GM21576 (cell line): ENCODE data around the gene RPTOR.

Experiments
- ATAC-seq: cut with Tn5 transposase; IDR thresholded peaks from one replicate; pipeline ENCODE4 v1.9.1; 2021; ENCODE audit warnings: mild to moderate bottlenecking, moderate library complexity; ENCODE audit not compliant: unreplicated experiment

RPTOR gene

DNA sequence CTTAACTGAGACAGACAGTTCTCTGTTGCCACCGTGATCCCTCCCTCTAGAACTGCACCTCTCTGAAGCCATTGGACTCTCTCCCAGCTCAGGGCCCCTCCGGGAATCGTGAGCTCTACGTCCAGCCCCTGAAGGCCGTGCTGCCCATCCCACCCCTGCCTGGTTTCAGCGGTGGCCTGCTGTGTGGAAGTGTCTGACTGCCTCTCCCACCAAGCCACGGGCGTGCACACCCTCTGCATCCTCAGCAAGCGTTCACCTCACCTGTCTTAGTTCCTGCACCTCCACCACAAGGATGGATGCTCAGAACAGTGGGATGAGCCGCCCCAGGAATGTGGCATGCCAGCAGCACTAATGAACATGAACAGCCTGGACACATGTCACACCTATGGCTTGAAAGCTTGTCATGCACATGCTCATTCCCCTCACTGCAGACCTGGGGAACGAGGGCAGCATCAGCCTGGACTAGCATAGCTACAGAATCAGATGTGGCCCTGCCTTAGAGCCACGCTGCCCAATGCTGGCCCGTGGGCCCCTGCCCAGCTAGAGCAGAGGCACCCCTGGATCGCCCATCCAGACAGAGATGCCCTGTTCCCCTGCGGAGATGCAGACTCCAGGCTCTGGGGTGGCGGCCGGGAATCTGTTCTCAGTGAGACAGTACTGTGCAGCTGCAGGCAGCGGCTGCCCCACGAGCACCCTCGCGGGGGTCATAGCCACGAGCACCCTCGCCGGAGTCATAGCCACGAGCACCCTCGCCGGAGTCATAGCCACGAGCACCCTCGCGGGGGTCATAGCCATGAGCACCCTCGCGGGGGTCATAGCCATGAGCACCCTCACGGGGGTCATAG is 373.3 kb downstream of the RPTOR start:
- ATAC-seq, result no peak

DNA sequence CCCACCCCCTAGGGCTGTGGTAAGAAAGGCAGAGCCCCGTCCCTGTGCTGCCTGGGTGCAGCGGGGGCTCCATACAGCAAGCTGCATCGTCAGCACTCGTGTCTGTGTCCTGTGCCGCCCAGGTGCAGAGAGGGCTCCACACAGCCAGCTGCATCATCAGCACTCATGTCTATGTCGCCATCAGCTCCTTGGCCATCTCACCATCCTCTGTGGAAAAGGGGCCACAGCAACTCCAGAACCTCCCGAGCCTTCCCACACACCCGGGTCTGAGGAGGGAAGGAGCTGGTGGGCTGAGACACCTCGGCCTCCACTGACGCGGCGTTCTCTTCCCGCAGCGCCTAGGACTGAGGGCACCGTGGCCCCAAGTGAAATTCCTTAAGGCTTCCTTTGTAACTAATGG is 374.1 kb downstream of the RPTOR start:
- ATAC-seq, result no peak

DNA sequence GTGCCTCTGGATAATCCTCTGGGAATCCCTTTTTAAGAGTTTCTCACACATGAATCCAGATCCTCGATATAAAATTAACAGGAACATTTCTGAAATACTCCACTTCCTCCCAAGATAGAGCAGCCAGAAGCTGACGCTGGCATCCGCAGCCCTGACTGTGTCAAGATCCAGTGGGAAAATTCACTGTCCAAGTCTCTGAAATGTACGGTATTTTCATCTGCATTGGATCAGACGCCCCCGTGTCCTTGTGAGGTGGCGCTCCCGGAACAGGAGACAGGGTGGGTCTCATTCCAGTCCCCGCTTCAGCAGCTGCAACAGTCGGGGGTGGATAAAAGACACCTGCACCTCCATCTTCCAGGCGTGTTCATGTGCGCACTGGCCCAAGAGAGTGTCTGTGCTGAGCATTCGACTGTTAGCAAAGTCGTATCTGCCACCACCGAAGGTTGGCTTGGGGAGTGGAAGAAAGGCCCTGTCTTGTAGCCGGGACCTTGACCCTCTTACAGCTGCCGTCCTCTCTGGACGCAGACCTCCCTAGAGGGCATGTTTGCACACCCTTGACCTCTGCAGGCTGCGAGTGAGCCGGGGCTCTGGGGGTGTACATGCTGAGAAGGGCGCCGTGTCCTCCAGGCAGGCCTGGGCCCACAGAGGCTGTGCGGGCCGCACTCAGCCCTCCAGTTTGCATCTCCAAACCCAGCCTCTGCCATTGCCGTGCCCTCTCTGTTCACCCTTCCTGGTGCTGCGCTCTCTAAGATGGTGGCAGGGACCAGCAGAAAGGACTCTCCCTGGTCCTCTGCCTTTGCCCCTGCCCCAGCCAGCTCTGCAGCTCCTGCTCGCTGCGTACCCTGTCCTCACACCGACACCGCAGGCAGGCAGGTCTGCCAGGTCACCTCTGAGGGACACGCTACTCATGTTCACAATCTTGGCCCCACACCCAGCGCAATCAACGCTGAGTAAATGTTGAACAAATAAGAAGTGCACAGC is 375.0 kb downstream of the RPTOR start:
- no peak for ATAC-seq

DNA sequence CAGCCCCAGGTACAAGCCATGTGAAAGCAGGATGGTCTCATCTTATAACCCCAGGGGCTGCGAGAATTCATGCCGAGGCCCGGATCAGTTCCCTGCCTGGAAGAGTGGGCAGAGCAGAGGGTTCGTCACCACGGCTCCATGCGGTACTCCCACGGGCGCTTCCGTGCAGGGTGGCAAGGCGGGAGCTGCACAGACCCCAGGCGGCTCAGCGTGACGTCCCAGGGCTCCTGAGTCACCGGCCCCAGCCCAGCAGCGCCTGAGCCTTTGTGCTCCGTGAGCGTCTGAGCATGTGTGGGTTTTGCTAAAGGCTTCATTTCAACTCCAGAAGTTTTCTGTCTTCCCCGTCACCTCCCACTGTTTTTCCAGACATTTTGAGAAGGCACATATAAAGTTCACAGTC is 375.8 kb downstream of the RPTOR start:
- no peak for ATAC-seq

DNA sequence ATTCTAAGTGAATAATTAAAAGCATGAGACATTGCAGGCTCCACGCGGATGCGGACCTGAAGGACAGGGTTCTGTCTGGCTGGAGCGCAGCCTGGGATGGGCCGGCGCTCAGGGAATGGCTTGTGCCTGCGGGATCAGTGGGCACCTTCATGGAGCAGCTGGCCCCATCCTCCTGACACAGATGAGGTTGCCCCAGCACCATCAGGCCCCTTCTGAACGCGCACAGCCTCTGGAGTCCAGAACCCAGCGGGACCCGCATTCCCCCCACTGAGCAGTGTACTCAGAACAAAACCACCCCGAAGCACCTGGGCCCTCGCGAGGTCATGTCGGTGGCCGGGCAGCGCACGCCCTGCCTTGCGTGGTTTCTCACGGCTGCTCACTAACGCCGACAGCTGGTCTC is 376.5 kb downstream of the RPTOR start:
- ATAC-seq, result no peak

DNA sequence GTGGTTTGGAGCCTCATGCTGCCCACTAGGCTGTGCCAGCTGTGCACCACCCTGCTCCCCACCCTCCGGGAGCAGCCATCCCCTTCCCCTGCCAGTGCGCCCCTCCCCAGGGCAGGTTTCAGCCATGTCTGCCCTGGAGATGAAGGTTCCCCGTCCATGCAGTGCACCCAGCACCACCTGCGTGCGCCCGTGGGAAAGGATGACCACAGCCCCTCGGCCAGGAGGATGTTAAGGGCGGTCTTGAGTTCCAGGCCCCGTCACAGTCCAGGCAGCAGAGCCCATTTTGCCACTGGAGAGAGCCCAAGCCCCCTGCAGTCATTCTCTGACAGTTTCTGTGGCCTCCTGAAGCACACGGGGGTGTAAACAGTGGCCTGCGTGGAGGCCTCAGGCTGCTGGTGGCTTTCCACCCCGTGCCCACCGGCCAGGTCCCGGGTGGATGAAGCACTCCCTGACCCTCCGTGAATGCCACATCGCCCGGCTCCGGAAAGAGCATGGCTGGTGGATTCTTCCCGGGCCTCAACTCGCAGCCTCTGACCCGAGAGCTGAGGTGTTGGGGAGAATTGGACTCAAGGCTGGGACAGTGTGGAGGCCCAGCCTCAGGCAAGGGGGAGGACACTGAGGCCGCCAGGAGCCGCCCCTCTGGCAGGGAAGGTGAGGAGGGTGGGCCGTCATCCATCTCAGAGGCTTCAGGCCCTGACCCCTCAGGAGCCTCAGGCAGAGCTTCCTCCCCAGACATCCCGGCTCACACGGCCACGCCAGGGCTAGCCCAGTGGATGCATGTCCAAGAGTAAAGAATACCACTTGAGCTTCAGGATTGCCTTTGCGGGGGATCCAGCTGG is 377.3 kb downstream of the RPTOR start:
- no peak for ATAC-seq

DNA sequence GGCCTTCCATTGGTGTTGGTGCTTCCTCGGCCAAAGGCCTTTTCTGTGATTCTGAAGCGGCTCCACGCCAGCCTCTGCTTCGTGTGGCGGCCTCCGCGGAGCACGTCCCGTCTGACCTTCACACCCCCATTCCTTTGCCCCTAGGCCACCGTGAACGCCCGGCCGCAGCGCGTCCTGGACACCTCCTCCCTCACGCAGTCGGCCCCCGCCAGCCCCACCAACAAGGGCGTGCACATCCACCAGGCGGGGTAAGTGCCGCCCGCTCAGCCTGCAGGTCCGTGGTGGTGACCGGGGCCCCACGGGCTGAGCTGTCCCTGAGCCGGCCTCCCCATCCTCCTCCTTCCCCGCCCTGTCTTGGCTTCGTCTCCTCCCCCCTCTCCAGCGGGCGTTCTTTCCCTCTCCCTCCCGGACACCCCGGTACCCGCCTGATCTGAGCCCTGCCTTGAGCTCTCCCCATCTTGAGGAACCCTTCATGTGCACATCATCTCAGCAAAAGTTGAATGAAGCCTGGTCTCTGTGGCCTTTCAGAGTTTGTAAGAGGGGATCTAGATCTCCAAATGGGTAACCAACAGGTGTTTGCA is 378.0 kb downstream of the RPTOR start:
- ATAC-seq, result no peak

DNA sequence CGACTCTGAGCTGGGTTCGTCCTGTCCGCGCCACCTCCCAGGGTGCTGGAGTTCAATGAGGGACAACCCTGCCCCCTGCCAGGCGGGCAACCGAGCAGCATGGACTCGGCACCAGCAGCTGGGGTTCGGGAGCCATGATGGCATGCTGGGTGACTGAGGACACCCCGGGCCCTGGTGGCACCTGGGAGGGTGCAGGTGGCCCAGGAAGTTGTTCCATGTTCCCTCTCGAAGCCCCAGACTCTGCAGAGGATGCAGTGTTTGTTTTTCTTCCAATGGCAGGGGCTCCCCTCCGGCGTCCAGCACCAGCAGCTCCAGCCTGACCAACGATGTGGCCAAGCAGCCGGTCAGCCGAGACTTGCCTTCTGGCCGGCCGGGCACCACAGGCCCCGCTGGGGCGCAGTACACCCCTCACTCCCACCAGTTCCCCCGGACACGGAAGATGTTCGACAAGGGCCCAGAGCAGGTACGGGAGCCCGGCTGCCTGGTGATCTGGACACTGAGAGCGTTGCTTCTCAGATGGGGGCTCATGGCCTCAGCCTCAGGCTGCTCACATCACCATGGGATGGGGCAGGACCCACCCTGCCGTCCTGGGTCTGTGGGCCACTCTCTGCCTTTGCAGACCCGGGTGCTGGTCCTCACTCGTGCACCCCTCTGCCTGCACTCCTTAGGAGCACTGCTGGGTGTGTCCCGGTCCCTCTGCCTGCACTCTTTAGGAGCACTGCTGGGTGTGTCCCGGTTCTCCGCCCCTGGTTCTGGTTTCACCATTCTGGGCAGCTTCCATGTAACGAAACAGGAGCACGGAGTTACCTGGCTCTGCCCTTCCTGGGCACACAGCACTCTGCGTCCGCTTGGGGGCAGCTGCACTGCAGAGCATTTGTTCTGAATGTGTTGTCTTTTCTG is 378.8 kb downstream of the RPTOR start:
- no peak for ATAC-seq

DNA sequence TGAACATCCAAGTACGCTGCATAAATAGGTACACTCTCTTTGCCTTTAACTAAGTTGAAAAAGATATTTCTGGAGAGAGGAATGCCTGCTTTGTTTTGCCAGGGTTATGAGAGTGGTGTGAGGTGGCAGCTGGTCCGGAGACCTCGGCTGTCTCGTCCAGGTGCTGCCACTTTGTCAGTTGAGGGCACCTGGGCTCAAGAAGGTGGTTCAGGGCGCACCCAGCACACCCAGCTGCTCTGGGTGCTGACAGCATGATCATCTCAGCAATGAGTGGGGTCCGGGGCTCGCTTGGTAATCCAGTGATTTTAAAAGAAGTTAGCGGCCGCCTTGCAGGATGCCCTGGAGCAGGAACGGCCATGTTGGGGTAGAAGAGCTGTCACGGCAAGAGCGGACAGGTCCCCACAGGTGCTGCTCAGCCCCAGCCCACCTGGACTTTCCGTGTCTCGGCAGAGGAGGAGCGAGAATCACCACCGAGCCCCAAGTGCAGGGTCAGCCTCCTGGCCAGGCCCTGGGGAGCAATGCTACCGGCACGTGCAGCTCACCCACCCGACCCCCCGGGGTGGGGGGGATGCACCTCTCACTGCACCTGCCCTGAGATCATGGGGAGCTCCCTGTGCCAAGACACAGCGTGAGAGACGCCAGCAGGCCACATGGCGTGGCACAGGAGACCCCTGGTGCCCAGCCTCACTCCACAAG is 379.6 kb downstream of the RPTOR start:
- no peak for ATAC-seq

DNA sequence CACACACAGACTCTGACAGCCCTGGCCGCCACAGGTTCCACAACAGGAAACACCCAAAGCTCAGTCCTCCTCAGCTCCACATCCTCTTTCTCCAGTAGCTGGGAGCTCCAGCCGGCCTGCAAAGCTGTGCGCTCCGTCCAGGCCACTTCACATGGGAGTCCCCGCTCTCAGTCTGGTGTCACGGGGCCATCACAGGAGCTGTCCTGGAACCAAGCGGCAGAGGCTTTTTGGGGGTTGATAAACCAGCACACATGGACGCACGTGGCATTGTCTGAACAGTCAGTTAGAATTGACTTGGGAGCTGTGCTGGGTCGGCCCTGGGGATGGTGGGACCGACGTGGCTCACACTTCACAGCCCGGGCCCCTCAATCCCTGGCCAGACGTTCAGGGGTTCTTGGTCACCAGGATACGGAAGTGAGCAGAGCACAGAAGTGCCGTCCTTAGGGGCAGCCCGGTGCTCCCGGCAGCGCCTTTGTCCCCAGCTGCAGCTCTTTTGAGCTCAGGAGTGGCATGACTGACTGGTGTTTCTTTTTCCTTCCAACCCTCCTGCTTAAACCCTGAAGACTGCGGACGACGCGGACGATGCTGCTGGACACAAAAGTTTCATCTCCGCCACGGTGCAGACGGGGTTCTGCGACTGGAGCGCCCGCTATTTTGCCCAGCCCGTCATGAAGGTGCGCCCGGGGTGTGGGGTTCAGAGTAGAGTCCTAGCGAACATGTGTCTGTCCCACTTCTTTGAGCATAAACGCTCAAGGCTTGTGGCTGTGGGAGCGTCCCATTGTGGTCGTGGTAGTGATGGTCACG is 380.4 kb downstream of the RPTOR start:
- no peak for ATAC-seq

DNA sequence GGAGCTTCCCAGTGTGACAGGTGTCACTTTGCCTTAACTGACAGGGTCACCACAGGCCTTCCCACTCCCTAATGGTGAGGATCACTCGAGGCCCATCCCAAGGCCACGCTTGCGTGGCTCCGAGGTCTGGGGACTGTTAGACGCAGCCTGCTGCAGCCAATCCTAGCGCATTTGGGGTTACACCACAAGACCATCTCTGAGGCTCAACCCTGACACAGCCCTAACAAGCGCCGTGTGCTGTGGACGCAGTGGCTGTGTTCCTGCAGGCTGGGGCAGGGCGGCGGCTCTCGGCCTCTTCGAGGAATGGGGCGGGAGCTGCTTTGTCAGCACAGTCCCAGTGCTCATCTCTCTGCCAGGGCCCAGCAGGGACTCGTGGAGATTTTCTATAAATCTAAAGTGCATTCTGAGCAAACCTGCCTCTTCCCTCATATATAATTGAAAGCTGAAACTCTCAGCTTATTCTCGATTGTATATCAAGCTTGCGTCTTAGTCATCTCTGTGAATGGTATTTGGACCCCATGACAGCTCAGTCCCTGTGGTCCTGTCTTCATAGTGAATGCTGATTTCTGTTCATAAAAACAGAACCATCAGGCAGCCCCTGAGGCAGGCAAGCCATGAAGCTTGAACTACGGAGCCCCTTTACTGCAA is 381.2 kb downstream of the RPTOR start:
- no peak for ATAC-seq

DNA sequence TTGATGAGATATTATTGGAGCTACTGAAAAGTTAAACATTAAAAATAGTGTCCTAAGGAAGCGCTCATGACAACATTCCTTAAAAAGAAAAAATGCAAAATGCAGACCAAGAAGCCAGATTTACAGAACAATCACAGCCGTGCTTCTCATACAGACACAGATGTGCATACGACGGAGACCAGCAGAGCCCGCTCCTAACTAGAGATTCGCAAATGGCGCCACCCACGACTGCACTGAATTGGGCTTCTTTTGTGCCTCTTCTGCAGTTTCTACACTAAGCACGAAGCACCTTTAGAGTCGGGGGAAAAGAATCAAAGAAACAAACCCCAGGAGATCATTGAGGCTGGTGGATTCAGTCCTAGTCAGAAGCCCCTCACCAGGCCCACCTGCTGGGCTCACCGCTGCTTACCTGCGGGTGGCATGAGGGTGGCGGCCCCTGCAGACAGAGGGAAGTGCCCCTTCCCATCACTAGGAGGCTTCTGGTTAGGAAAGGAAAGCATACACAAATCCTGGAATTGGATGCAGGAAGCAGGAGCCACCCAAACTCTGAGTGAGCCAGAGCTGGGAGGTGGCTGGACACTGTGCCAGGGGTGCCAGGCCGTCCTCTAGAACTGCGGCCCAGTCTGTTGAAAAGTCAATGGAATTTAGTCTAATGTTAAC is 382.1 kb downstream of the RPTOR start:
- no peak for ATAC-seq

DNA sequence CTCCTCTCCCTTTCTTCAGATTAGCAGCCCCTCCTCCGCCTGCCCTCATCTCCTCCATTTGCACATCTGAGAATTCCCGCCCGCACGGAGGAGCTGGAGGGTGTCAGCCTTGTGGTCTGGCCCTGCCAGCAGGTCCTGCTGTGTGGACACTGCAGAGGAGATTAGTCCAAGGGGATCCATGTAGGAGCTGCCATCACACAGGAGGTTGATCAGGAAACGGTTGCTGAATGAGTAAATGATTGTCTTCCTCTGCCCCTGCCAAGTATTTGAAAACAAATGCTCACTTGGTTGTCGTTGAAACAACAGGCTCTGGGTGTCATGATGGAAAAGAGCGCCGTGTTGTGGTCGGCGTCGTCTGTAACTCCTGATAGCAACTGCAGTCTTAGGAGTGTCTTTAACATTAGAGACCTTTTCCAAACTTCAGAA is 383.2 kb downstream of the RPTOR start:
- ATAC-seq, result no peak

DNA sequence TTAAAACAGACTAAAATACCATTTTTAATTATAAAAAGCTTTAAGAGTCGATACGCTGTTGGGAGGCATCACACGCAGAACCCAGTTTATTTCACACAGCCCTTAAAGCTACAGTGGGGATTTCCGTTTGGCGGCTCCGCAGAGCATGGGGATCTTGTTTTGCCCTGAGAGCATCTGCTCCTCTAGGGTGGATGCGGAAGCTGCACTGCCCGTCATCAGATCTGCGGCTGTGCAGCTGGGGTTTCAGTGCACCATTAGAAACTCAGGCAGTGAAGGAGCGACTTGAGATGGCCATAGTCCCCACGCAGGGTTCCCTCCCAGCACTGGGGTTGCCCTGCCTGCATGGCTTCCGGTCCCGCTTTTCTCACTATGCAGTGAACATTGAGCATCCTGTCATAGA is 384.8 kb downstream of the RPTOR start:
- ATAC-seq, result no peak

DNA sequence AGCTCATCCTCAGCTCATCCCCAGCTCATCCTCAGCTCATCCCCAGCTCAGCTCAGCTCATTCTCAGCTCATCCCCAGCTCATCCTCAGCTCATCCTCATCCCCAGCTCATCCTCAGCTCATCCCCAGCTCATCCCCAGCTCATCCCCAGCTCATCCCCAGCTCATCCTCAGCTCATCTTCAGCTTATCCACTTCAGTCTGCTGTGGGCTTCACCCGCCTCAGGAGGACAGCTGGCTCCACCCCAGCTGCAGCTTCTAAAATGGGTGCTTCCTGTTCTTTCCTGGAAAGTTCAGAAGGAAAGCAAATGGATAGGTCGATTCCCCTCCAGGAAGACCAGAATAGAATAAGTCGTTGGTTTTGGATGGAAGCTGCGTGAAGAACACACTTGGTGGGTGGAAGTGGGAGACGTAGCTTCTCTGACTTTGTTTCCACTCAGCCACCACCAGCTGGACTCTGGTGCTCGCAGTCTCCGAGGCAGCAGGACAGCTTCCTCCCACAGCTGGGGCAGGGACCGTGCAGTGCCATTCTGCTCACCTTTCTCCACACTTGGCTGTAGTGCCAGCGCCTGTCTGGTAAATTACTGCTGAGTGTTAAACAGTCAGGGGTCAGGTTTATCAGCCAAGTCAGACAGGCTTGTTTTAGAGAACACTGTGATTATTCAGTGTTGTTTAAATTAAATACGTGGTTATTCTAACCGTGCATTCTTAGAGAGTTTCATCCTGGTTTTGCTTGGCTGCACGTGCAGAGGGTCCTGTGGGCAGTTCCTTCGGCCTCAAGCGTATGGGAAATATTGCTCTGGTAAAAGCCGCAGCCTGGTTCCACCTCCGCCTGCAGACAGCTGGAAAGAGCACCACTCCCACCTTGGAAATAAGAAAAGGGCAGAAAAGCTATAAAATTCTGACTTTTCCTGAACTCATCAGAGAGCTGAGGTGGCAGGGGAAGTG is 386.0 kb downstream of the RPTOR start:
- ATAC-seq, result no peak
